ENCODE measurements around the gene MOGAT1. TPM values are rescaled to one million over a fixed set of nuclear protein-coding genes. Genes with fewer than 3 reads are reported as not detected.

Gene MOGAT1
- total RNA-seq, 1 experiment from 2014 or later: not detected

- H3K4me2 ChIP-seq (ENCODE audit: insufficient read depth, insufficient read length, low read length): no peak overlapping the region
- H3K56ac ChIP-seq (ENCODE audit: insufficient read length, low read depth, low read length): no peak overlapping the region
- H4K91ac ChIP-seq (ENCODE audit: insufficient read length, low read depth, low read length): no peak overlapping the region
- no peak overlapping the region for H3K18ac ChIP-seq (ENCODE audit: insufficient read length, low read depth, low read length)
- TF ChIP-seq CTCF (conservative IDR thresholded peaks at IDR 0.05): peak; percentile 53
- no peak overlapping the region for H4K5ac ChIP-seq (ENCODE audit: insufficient read length, low read depth, low read length)
- H3K9me3 ChIP-seq (ENCODE audit: control insufficient read depth, low read depth, low read length): no peaks in the 10 kb centered on the region
- H3K23me2 ChIP-seq (ENCODE audit: insufficient read length, low read depth, low read length, poor library complexity, severe bottlenecking): no peaks in the 10 kb centered on the region
- no peak overlapping the region for H2BK15ac ChIP-seq (ENCODE audit: low read depth, low read length)
- H2BK20ac ChIP-seq (ENCODE audit: low read depth, low read length, poor library complexity, severe bottlenecking): no peak overlapping the region
- H3K4ac ChIP-seq (ENCODE audit: low read depth, low read length): no peak overlapping the region
- H2AFZ ChIP-seq (ENCODE audit: low read length): no peak overlapping the region
- H3K4me3 Mint-ChIP-seq: no peak overlapping the region
- no peak overlapping the region for H2BK12ac ChIP-seq (ENCODE audit: insufficient read length, low read depth, low read length)
- no peak overlapping the region for H3K9ac ChIP-seq (ENCODE audit: extremely low read depth, insufficient read length, low read length)
- H3K36me3 Mint-ChIP-seq (ENCODE audit: insufficient read depth in 1 of 3, low read depth in 3 of 3): peaks cover 3 to 5% (median 3%) of the 10 kb centered on the region in 3 experiments; a peak in 3 of 7 replicates
- H3K9me3 Mint-ChIP-seq: peaks cover 4 to 5% of the 10 kb centered on the region in 2 experiments
- H3K27me3 Mint-ChIP-seq (ENCODE audit: low read depth): no peaks in the 10 kb centered on the region; the same call in 1 of the 2 replicates
- no peak overlapping the region for H3K14ac ChIP-seq (ENCODE audit: insufficient read depth, low read length)
- no peak overlapping the region for H4K8ac ChIP-seq (replicated peaks; ENCODE audit: insufficient read length, low read depth, low read length)
- no peak overlapping the region for H3K27ac Mint-ChIP-seq
- DNase-seq: no peak
- no peaks in the 10 kb centered on the region for H3K79me2 ChIP-seq (ENCODE audit: insufficient read depth, low read length)
- no peaks in the 10 kb centered on the region for H4K20me1 ChIP-seq (ENCODE audit: control insufficient read depth, insufficient read depth, insufficient read length)
- H3K4me1 Mint-ChIP-seq: no peaks in the 10 kb centered on the region
- H2BK5ac ChIP-seq (ENCODE audit: insufficient read length, low read length): no peak overlapping the region
- WGBS (ENCODE audit: extremely low coverage, insufficient read length, low lambda C conversion rate): no CpG with 5 or more reads among the region's 1 CpG
- H3K79me1 ChIP-seq (ENCODE audit: insufficient read depth, low read depth, low read length, poor library complexity, severe bottlenecking): no peaks in the 10 kb centered on the region
- no peak overlapping the region for H3T11ph ChIP-seq (ENCODE audit: low read length)
- no peaks in the 10 kb centered on the region for H3K4me1 ChIP-seq (ENCODE audit: insufficient read depth, low read length)
- H3K23ac ChIP-seq (ENCODE audit: insufficient read length, low read depth, low read length): no peak overlapping the region
- H3K27me3 ChIP-seq (ENCODE audit: insufficient read depth, low read length): no peaks in the 10 kb centered on the region
- no peak overlapping the region for H2BK120ac ChIP-seq (ENCODE audit: low read depth, low read length, poor library complexity, severe bottlenecking)
- no peak overlapping the region for H2AK5ac ChIP-seq (ENCODE audit: insufficient read length, low read length)
- no peak overlapping the region for H3K27ac ChIP-seq (ENCODE audit: insufficient read length, low read depth, low read length)
Measured at GRCh38 chr2:222693837-222694236, 22.4 kb downstream of the MOGAT1 start.

Measured in H9 (cell line).